Adrenal gland (tissue), 12 donors: ENCODE measurements around the gene SAMHD1. TPM values are rescaled to one million over a fixed set of nuclear protein-coding genes. Genes with fewer than 3 reads are reported as not detected.
A peak's percentile ranks its signal among the peaks of the same experiment; 100 is the strongest.
"Not testable (repeated sequence)": the region's sequence is repeated elsewhere in the genome, so short reads cannot be mapped to it uniquely, and the experiment has no call there.

ENCODE experiments used
- DNase-seq, 7 donors: peaks; one replicate each; pipeline ENCODE4 v3.0.0-alpha.2; 2019 to 2020
- H3K27ac ChIP-seq, 5 donors: fragments of 200-600 bp; sonication (generic) in 4 of 5; 1 replicate in 3 of 5; 2 replicates in 2 of 5; pipeline versions ENCODE4 v1.5.1 to v1.8.0; 2016 to 2020; ENCODE audit warnings: mild to moderate bottlenecking in 1 of 5
- H3K27me3 ChIP-seq: fragments of 200-600 bp; 2 replicates; pipeline ENCODE4 v1.8.0; 2021
- H3K36me3 ChIP-seq, 2 donors: fragments of 200-600 bp; replicated peaks in 1 of 2; 1 replicate in 1 of 2; 2 replicates in 1 of 2; pipeline versions ENCODE4 v1.5.1 to v1.8.0; 2018 to 2022
- H3K4me1 ChIP-seq, 2 donors: fragments of 200-600 bp; replicated peaks in 1 of 2; 1 replicate in 1 of 2; 2 replicates in 1 of 2; pipeline versions ENCODE4 v1.5.1 to v1.8.0; 2018 to 2021
- H3K4me3 ChIP-seq, 4 donors: fragments of 200-600 bp; sonication (generic) in 3 of 4; one replicate each; pipeline ENCODE4 v1.5.1; 2016 to 2018
- H3K9me3 ChIP-seq, 3 donors: fragments of 200-600 bp; sonication (generic) in 1 of 3; replicated peaks in 1 of 3; 1 replicate in 2 of 3; 2 replicates in 1 of 3; pipeline versions ENCODE4 v1.5.1 to v1.8.0; 2016 to 2021
- POLR2A ChIP-seq, 2 donors: fragments of 450-650 bp; IDR thresholded peaks; one replicate each; pipeline ENCODE4 v1.6.1; 2017; ENCODE audit warnings: antibody characterized with exemption in 2 of 2, mild to moderate bottlenecking in 2 of 2, moderate library complexity in 1 of 2
- WGBS, 4 donors: extraction: QIAGEN DNeasy Blood & Tissue Kit in 2 of 4; methylation state at CpG; one replicate each; pipeline versions ENCODE4 v1.1.5 to v1.1.7; 2013 to 2017; 5-methylcytosine and 5-hydroxymethylcytosine counted together
- intact Hi-C, 2 donors: fragments of 100-400 bp; cut with DNase I; formaldehyde crosslinking; loops; one replicate each; pipeline versions ENCODE4 v1.14.1 to v1.15.0; 2022 to 2023
- polyA plus RNA-seq, 3 donors: library from polyadenylated mRNA; stranded (reverse); fragments of 200-250 nt in 2 of 3; fragments of 350-450 nt in 1 of 3; fragmentation: Illumina TruSeq in 1 of 3; extraction: RNeasy Lipid Tissue Mini Kit (QIAGEN cat#74804) in 1 of 3; gene quantifications; one replicate each; pipeline ENCODE4 v1.2.3, GENCODE V29; 2013 to 2014
- total RNA-seq, 9 donors: library from RNA; depleted of rRNA in 4 of 9; stranded (reverse); fragments of >200 nt in 4 of 9; fragments of 120-200 nt in 1 of 9; fragmentation: NEBNext Ultra II Directional in 1 of 9; extraction: Animal tissue kit (Norgen Biotek cat#: 25700) in 1 of 9; gene quantifications; one replicate each; pipeline versions ENCODE4 v1.1.0 to v1.2.4, GENCODE V29; 2013 to 2023
- TF ChIP-seq, protein P1 (sequence below), 6 experiments: fragments of 450-650 bp in 4 of 6; fragments of 200-600 bp in 2 of 6; sonication (generic) in 1 of 6; IDR thresholded peaks; 1 replicate in 5 of 6; 2 replicates in 1 of 6; pipeline versions ENCODE4 v1.5.1 to v1.8.0; 2016 to 2021; ENCODE audit warnings: antibody characterized with exemption in 6 of 6, mild to moderate bottlenecking in 2 of 6, moderate library complexity in 1 of 6
- donor health status: healthy with polysubstance abuse.
- donor health status: Bipolar disorder and iron deficiency.
- donor health status: DM: yes; HTN: yes; CAD: no.
- donor health status: DM: no; HTN: no; CAD: no.
- donor health status: DM: no; HTN: no; CAD: no.
- donor health status: DM: yes; HTN: yes; CAD: no.

The SAMHD1 gene
- total and polyA plus RNA-seq, 12 donors = 27.1 to 232 (median 92.1) TPM

DNA sequence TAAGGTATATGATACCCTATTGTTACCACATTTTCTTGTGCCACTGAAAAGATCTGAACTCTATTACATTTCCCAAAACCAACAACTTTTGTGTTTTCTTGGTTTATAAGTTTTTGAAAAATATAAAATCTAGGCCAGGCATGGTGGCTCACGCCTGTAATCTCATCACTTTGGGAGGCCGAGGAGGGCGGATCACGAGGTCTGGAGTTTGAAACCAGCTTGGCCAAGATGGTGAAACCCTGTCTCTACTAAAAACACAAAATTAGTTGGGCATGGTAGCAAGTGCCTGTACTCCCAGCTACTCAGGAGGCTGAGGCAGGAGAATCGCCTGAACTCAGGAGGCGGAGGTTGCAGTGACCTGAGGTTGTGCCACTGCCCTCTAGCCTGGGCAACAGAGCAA is 34.3 kb downstream of the SAMHD1 start:
- H3K27me3 ChIP-seq = no peaks in the 10 kb centered on the region
- no peaks in the 10 kb centered on the region for H3K9me3 ChIP-seq
- H3K36me3 ChIP-seq = peaks cover 0 to 72% of the 10 kb centered on the region in 2 donors
- no peak overlapping the region for H3K27ac ChIP-seq
- TF ChIP-seq, protein P1, sequence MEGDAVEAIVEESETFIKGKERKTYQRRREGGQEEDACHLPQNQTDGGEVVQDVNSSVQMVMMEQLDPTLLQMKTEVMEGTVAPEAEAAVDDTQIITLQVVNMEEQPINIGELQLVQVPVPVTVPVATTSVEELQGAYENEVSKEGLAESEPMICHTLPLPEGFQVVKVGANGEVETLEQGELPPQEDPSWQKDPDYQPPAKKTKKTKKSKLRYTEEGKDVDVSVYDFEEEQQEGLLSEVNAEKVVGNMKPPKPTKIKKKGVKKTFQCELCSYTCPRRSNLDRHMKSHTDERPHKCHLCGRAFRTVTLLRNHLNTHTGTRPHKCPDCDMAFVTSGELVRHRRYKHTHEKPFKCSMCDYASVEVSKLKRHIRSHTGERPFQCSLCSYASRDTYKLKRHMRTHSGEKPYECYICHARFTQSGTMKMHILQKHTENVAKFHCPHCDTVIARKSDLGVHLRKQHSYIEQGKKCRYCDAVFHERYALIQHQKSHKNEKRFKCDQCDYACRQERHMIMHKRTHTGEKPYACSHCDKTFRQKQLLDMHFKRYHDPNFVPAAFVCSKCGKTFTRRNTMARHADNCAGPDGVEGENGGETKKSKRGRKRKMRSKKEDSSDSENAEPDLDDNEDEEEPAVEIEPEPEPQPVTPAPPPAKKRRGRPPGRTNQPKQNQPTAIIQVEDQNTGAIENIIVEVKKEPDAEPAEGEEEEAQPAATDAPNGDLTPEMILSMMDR (IDR thresholded peaks at IDR 0.05) = no peak
- no peak for TF ChIP-seq POLR2A (IDR thresholded peaks at IDR 0.05)
- 95 to 98% (median 98%) methylated on average over 6 of the region's 6 CpGs for WGBS, 4 donors
- H3K4me3 ChIP-seq = no peak overlapping the region
- no peaks in the 10 kb centered on the region for H3K4me1 ChIP-seq
- intact Hi-C loops = no loop called here
- no peak for DNase-seq

- no peaks in the 10 kb centered on the region for H3K4me1 ChIP-seq
- H3K9me3 ChIP-seq = no peaks in the 10 kb centered on the region
- no peak for DNase-seq
- 85 to 100% (median 95%) methylated on average over 2 of the region's 2 CpGs for WGBS, 4 donors
- no peak overlapping the region for H3K27ac ChIP-seq
- H3K36me3 ChIP-seq = peaks cover 0 to 81% of the 10 kb centered on the region in 2 donors
- no peak for TF ChIP-seq POLR2A (IDR thresholded peaks at IDR 0.05)
- TF ChIP-seq, protein P1 (IDR thresholded peaks at IDR 0.05) = no peak
- intact Hi-C loops = no loop called here
- H3K4me3 ChIP-seq = no peak overlapping the region
- no peaks in the 10 kb centered on the region for H3K27me3 ChIP-seq
Observed at GRCh38 chr20:36916199-36916598, 35.3 kb downstream of the SAMHD1 start.

DNA sequence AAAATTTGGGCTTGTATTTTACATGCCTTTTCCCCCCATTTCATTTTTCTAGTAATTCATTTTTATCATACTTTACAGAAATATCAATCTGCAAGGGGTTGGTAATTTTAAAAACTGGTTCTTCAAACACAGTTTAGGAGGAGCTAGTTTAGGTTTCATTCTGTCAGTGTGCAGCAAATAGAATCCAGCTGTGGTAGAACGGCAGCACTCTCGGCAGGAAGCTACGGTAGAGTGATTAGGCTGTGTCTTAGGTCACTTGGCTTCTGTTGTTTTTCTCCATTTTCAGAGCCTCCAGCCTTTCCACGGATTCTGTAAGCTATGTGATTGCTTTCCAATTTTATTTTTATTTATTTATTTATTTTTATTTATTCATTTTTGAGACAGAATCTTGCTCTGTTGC is 42.9 kb downstream of the SAMHD1 start:
- DNase-seq = peak in 1 of 7 donors; percentile 44
- Histone ChIP-seq H3K9me3 (no peaks in the 10 kb centered on the region), H3K27me3 (no peaks in the 10 kb centered on the region), H3K4me3 (no peak overlapping the region), H3K36me3 (peaks cover 0 to 95% of the 10 kb centered on the region in 2 donors), H3K4me1 (no peaks in the 10 kb centered on the region), H3K27ac (no peak overlapping the region)
- 55 to 81% (median 71%) methylated on average over 4 of the region's 4 CpGs for WGBS, 4 donors
- intact Hi-C loops = no loop called here
- no peak for TF ChIP-seq POLR2A (IDR thresholded peaks at IDR 0.05)
- TF ChIP-seq, protein P1 (IDR thresholded peaks at IDR 0.05) = no peak

DNA sequence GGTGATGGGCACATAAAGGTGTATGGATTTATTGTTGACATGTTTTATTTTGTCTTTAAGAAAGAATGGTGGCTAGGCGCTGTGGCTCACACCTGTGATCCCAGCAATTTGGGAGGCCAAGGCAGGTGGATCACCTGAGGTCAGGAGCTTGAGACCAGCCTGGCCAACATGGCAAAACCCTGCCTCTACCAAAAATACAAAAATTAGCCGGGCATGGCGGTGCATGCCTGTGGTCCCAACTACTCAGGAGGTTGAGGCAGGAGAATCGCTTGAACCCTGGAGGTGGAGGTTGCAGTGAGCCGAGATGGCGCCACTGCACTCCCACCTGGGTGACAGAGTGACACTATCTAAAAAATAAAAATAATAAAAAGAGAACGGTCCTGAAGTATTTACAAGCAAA is 45.4 kb downstream of the SAMHD1 start:
- H3K27me3 ChIP-seq, H3K27ac ChIP-seq, H3K9me3 ChIP-seq, intact Hi-C loops, H3K4me3 ChIP-seq, H3K4me1 ChIP-seq: not testable (repeated sequence)
- 95 to 97% (median 96%) methylated on average over 7 of the region's 7 CpGs for WGBS, 4 donors
- peak in 1 of 7 donors; percentile 40 for DNase-seq
- H3K36me3 ChIP-seq = peaks cover 0 to 98% of the 10 kb centered on the region in 2 donors

GRCh38 chr20:36905566-36905965 is 45.9 kb downstream of the SAMHD1 start:
- H3K27me3 ChIP-seq, H3K27ac ChIP-seq, H3K4me1 ChIP-seq, H3K9me3 ChIP-seq, H3K4me3 ChIP-seq, intact Hi-C loops: not testable (repeated sequence)
- DNase-seq = peak in 1 of 7 donors; percentile 39
- WGBS, 4 donors = 94 to 97% (median 95%) methylated on average over 10 of the region's 10 CpGs
- H3K36me3 ChIP-seq = peaks cover 0 to 98% of the 10 kb centered on the region in 2 donors
